Body of pancreas (tissue), 4 donors: ENCODE data around the gene CCR4.

ENCODE experiments used
- CTCF ChIP-seq, 7 experiments: fragments of 450-650 bp in 4 of 7; fragments of 200-600 bp in 3 of 7; sonication (generic) in 3 of 7; IDR thresholded peaks; one replicate each; pipeline ENCODE4 v1.5.1; 2016 to 2019; ENCODE audit warnings: antibody characterized with exemption in 7 of 7
- POLR2A ChIP-seq, 3 donors: fragments of 450-650 bp; IDR thresholded peaks; one replicate each; pipeline ENCODE4 v1.6.1; 2016; ENCODE audit warnings: antibody characterized with exemption in 3 of 3, mild to moderate bottlenecking in 2 of 3

- no peak for TF ChIP-seq CTCF (IDR thresholded peaks at IDR 0.05)
- TF ChIP-seq POLR2A (IDR thresholded peaks at IDR 0.05), result no peak
These were observed 21.3 kb upstream of the CCR4 start for GRCh38 chr3:32930161-32930560.
